ENCODE data around the gene CNOT1.
"Not testable (repeated sequence)": the region's sequence is repeated elsewhere in the genome, so short reads cannot be mapped to it uniquely, and the experiment has no call there.

The CNOT1 gene

DNA sequence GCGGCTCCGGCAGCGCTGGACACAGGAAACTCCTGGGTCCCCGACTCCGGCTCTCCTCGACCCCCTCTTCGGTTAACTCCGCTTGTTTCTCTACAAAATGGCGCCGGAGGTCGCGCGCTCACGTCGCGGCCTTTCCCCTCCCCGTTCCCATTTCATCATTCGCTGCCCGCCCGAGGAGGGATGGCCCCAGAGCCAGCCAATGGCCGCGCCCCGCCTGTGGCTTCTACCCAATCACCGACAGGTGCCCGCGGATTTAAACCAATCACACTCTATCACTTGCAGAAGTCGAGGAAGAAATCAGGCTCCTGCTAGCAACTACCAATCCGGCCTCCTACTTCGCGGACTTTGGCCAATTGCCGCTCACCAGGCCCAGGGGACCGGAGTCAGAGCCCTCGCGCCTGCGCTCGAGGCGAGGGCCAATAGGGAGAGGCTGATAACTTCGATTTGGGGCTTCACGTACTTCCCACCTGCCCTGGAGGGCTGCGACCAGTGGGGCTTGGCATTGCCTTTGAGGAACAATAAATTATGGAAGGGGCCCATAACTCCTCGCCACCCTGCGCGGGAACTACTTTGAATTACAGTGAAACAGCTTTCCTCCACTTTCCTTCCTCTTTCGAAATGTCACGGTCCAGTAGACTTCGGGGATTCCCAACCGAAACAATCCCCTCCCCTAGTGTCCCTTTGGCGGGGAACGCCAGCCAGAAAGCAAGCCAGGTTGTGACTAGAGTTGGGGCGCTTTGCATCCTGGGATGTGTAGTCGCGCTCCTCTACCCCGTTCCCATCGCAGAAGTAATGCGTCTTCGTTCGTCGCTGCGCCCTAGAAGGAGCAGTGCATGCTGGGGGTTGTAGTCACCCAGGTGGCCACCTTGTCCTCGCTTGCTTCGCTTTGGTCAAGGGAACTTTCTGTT lies at the start of gene CNOT1:
Gene CNOT1 (minus strand): TSS at position 94 of the 908 bp plus-strand sequence. CDS start 30,489 bp downstream, outside the sequence.
- DNase-seq, result peak; percentile 58

GRCh38 chr16:58678716-58679115 lies 49.1 kb upstream of the CNOT1 start:
- DNase-seq, result no peak

DNA sequence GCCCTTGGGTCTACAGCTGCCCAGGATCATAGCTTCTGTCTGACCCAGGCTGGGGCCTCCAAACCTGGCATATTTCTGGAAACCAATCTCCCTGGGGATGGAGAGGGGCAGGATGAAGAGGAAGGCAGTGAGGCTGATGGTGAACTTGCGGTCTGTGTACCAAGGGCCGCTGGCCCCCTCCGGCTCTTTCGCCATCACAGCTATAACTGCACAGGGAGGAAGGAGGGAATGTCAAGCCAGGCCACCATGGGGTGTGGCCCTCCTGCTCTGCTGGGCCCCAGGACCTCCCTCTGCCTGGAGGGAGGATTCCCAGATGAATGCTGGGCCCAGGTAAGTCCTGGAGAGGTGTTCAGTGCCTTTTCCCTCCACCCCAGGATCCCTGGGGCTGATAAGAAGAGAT lies 48.6 kb upstream of the CNOT1 start:
- DNase-seq, result no peak

- no peak for DNase-seq
Observed at GRCh38 chr16:58670946-58671583, 41.4 kb upstream of the CNOT1 start.

DNA sequence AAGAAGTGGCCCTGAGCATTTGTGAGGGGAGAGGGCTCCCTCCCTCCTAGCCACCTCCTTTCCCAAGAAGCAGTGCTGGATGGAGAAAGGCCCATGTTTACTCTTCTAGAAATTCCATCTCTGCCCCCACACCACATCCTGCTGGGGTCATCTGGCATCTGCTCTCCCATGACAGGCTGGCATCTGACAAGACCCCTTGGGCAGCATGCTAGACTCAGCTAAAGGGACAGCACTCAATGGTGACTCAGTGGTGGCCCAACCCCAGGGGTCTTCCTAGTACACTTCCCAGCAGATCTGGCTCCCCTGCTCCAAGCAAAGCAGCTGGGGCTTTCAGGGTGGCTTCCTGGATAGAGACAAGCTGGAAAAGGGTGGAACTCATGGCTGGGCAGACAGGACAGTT lies 40.6 kb upstream of the CNOT1 start:
- no peak for DNase-seq

DNA sequence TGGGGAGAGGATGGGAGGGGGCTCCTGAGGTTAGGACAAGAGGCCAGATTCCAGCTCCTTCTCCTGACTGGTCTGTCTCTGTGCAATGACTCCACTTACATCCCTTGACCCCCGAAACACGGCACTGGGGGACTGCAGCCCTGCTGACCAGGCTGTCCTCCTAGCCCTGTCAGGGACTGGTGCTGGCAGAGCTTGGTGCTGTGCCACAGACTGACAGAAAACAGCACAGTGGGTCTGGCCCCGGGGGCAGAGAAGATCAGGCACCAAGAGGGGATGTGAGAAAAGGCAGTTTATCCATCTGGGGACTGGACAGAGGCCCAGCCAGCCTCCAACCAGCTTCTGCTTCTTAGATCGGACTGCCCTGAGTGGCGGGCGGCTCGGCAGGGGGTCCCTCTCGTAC lies 35.6 kb upstream of the CNOT1 start:
- DNase-seq, result no peak

- DNase-seq, result no peak
Observed at GRCh38 chr16:58661199-58661830, 31.7 kb upstream of the CNOT1 start.

GRCh38 chr16:58659911-58660310 lies 30.3 kb upstream of the CNOT1 start:
- not testable (repeated sequence) for DNase-seq

DNA sequence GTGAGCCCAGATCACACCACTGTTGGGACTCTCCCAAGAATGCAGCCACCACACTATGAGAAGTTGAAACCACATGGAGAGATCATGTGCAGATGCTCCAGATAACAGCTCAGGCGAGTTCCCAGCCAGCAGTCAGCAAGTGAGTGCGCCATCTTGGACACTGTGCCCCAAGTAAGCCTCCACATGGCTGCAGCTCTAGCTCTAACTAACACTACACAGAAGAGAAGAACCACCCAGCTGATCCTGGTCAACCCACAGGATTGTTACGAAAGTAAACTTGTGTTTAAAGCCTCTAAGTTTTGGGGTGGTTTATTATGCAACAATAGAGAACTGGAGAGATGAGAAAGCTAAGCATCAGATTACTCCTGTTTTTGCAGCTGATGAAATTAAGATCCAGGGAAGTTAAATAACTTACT lies 29.2 kb upstream of the CNOT1 start:
- DNase-seq, result no peak

- no peak for DNase-seq
Observed at GRCh38 chr16:58656899-58657298, 27.3 kb upstream of the CNOT1 start.

- no peak for DNase-seq
Observed at GRCh38 chr16:58655215-58655596, 25.6 kb upstream of the CNOT1 start.

- no peak for DNase-seq
Observed at GRCh38 chr16:58654560-58655214, 25.1 kb upstream of the CNOT1 start.

GRCh38 chr16:58652741-58653140 lies 23.1 kb upstream of the CNOT1 start:
- DNase-seq, result no peak

GRCh38 chr16:58651965-58652348 lies 22.3 kb upstream of the CNOT1 start:
- DNase-seq, result no peak

DNA sequence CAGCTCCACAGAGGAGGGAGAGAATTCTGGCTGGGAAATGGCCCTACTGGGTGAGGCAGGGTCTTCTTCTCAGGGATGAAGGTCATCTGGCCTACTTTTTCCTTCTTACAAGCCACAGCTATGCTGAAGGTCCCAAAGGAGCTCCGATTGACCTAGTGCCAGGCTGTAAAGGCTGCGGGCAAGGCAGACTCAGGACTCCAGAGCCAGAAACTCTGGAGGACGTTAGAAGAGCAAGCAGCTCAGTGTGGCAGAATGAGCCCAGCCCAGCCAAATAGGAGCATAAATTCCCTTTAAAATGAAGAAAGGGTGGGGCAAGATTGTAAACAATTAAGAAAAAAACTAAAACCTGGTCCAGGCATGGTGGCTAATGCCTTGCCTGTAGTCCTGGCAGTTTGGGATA lies 20.1 kb upstream of the CNOT1 start:
- DNase-seq, result no peak

GRCh38 chr16:58647107-58647506 lies 17.5 kb upstream of the CNOT1 start:
- no peak for DNase-seq

GRCh38 chr16:58644765-58645487 lies 15.3 kb upstream of the CNOT1 start:
- DNase-seq, result no peak

DNA sequence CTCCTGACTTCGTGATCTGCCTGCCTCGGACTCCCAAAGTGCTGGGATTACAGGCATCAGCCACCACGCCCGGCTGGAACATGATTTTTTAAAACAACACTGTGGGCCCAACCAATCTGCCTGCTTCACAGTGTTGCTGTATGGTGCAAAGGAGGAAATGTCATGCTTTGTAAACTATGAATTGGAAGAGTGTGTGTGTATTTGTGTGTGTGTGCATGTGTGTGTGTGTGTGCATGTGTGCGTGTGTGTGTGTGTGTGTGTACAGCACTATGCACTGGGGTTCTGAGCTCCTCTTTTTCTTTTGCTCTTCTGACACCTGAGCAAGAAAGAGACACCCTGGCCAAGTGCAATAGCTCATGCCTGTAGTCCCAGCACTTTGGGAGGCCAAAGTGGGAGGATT lies 14.5 kb upstream of the CNOT1 start:
- no peak for DNase-seq

DNA sequence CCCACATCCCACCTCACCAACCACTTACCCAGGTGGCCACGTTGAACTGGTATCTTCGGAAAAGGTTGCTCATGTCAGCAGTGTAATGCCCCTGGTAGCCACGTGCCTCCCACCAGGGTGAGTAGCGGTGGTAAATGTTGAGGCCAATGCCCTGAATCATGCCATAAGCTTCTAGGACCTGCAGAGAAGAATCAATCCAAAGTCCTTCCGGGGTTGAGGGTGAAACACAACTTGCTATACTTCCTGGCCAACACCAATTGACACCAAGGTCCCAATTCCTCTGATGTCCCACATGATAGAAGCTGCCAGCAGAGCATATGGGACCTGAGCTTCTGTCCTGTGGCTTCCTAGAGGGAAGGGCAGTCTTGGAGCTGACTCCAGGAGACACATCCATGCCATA lies 11.3 kb upstream of the CNOT1 start:
- DNase-seq, result no peak

GRCh38 chr16:58639836-58640235 lies 10.2 kb upstream of the CNOT1 start:
- DNase-seq, result no peak

DNA sequence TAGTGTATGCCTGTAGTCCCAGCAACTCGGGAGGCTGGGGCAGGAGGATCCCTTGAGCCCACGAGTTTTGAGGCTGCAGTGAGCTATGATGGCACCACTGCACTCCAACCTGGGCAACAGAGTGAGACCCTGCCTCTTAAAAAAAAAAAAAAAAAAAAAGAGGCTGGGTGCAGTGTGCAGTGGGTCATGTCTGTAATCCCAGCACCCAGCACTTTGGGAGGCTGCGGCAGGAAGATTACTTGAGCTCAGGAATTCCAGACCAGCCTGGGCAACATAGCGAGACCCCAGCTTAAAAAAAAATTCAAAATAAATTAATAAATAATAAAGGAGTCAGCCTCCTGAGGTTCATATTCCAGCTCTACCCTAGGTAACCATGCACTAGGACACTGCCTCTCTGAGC lies 9.6 kb upstream of the CNOT1 start:
- DNase-seq, result no peak

GRCh38 chr16:58638148-58639036 lies 8.8 kb upstream of the CNOT1 start:
- no peak for DNase-seq

Measured in cortex of kidney (tissue), 1 donor.